Pancreas (tissue), 10 donors: ENCODE measurements around the gene MPC1. TPM values are rescaled to one million over a fixed set of nuclear protein-coding genes. Genes with fewer than 3 reads are reported as not detected.

Source experiments
- ATAC-seq, 4 donors: fragments of 200-7000 bp; cut with Tn5 transposase; one replicate each; pipeline versions ENCODE4 v1.8.0 to v1.9.1; 2020; ENCODE audit warnings: mild to moderate bottlenecking in 4 of 4, moderate library complexity in 4 of 4
- DNase-seq, 6 donors: peaks; one replicate each; pipeline ENCODE4 v3.0.0-alpha.2; 2020
- FAIRE-seq: peaks from 2 replicates; lab custom pipeline; 2012; peaks lifted over from hg19 to GRCh38; lab: Jason Lieb, UNC
- H3K27ac ChIP-seq, 4 donors: fragments of 200-600 bp; sonication (generic); 1 replicate in 3 of 4; 2 replicates in 1 of 4; pipeline versions ENCODE4 v1.5.0 to v1.8.0; 2020
- H3K27me3 ChIP-seq, 4 donors: fragments of 200-600 bp; one replicate each; pipeline ENCODE4 v1.8.0; 2021
- H3K36me3 ChIP-seq, 3 donors: fragments of 200-600 bp; sonication (generic) in 1 of 3; one replicate each; pipeline versions ENCODE4 v1.5.0 to v1.8.0; 2020 to 2021
- H3K4me1 ChIP-seq, 3 donors: fragments of 200-600 bp; one replicate each; pipeline ENCODE4 v1.8.0; 2021
- H3K4me3 ChIP-seq, 4 donors: fragments of 200-600 bp; sonication (generic) in 2 of 4; one replicate each; pipeline versions ENCODE4 v1.5.0 to v1.8.0; 2020 to 2021
- H3K9me3 ChIP-seq, 4 donors: fragments of 200-600 bp; one replicate each; pipeline ENCODE4 v1.8.0; 2021
- WGBS, 2 donors: extraction: QIAGEN DNeasy Blood & Tissue Kit; methylation state at CpG; one replicate each; pipeline ENCODE4 v1.1.7; 2013; 5-methylcytosine and 5-hydroxymethylcytosine counted together
- intact Hi-C, 3 donors: fragments of 100-400 bp; cut with DNase I; formaldehyde crosslinking; loops; one replicate each; pipeline versions ENCODE4 v1.11.1 to v1.14.2; 2022
- polyA plus RNA-seq, 2 donors: library from polyadenylated mRNA; stranded (reverse); fragments of 200-250 nt; gene quantifications; one replicate each; pipeline ENCODE4 v1.2.3, GENCODE V29; 2013
- total RNA-seq, 6 donors: library from RNA; stranded (reverse); fragmentation: NEBNext Ultra II Directional in 4 of 6; extraction: Animal tissue kit (Norgen Biotek cat#: 25700) in 4 of 6; gene quantifications; one replicate each; pipeline versions ENCODE4 v1.2.1 to v1.2.4, GENCODE V29; 2021 to 2023
- TF ChIP-seq, protein P1 (sequence below), 4 donors: fragments of 200-600 bp; sonication (generic) in 3 of 4; IDR thresholded peaks; one replicate each; pipeline versions ENCODE4 v1.5.0 to v1.8.0; 2021; ENCODE audit warnings: antibody characterized with exemption in 4 of 4
- donor health status: healthy with polysubstance abuse.
- donor health status: DM: no; HTN: no; CAD: no; lungs with moderate emphysema.
- donor health status: DM: no; HTN: no; CAD: no.
- donor health status: control.
- donor health status: control.
- donor health status: Bipolar disorder and iron deficiency.
- donor health status: DM: yes; HTN: yes; CAD: no.
- donor health status: DM: no; HTN: no; CAD: no.
- donor health status: DM: no; HTN: no; CAD: no.
- donor health status: DM: yes; HTN: yes; CAD: no.

The MPC1 gene
- total and polyA plus RNA-seq, 8 donors: 17.0 to 56.3 (median 26.8) TPM

DNA sequence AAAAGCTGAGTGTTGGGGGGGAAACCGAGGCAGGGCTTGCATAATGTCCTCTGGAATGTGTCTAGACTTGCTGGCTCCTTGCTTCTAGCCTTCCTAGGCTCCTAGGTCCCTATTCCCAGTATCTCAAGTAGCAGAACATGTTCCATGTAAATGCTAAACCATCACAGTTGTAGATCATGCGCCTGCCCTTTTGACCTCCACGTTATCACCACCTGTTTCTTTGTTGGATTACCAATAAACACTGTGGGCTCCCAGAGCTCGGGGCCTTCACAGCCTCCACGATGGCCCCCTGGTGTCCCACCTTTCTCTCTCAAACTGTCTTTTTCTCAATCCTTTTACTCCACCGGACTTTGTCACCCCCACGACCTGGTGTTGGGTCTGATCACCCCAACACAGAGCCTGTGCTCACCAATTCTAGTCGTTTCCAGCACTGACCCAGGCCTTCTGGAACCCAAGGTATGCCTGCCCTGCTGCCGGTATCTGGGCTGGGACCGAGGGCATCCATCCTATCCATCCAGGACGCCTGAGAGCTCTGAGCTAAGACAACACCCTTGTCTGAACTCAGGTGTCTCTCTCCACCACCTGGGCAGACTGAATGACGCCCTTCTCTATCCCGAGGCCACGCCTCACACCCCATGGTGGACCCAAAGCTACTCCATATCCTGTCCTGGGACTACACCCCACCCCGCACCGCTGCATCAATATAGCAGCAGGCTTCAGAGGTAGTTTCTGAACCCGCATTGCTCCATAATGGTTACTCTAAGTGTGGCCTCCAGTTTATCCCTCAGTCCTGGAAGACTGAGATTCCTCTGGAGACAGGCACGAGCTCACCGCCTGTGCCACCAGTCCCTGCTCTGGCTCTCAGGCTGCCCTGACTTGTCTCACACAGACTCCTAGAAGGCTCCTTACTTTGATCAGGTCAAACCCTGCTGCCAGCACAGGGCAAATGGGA lies 65.2 kb downstream of the MPC1 start:
- TF ChIP-seq, protein P1, sequence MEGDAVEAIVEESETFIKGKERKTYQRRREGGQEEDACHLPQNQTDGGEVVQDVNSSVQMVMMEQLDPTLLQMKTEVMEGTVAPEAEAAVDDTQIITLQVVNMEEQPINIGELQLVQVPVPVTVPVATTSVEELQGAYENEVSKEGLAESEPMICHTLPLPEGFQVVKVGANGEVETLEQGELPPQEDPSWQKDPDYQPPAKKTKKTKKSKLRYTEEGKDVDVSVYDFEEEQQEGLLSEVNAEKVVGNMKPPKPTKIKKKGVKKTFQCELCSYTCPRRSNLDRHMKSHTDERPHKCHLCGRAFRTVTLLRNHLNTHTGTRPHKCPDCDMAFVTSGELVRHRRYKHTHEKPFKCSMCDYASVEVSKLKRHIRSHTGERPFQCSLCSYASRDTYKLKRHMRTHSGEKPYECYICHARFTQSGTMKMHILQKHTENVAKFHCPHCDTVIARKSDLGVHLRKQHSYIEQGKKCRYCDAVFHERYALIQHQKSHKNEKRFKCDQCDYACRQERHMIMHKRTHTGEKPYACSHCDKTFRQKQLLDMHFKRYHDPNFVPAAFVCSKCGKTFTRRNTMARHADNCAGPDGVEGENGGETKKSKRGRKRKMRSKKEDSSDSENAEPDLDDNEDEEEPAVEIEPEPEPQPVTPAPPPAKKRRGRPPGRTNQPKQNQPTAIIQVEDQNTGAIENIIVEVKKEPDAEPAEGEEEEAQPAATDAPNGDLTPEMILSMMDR (IDR thresholded peaks at IDR 0.05): no peak
- Histone ChIP-seq H3K4me3 (no peak overlapping the region), H3K27ac (no peak overlapping the region), H3K9me3 (no peaks in the 10 kb centered on the region), H3K36me3 (peaks cover 0 to 4% (median 0%) of the 10 kb centered on the region in 3 donors), H3K4me1 (no peaks in the 10 kb centered on the region), H3K27me3 (no peaks in the 10 kb centered on the region)
- 84 to 86% methylated on average over 19 of the region's 19 CpGs for WGBS, 2 donors
- DNase-seq: no peak
- FAIRE-seq: no peak
- ATAC-seq: peak in 1 of 4 donors; percentile 15
- intact Hi-C loops: loop anchor here in 1 of 3 donors (5.0 kb wide), 1 partner anchor 80 kb away; no protein-coding TSS in a partner anchor

DNA sequence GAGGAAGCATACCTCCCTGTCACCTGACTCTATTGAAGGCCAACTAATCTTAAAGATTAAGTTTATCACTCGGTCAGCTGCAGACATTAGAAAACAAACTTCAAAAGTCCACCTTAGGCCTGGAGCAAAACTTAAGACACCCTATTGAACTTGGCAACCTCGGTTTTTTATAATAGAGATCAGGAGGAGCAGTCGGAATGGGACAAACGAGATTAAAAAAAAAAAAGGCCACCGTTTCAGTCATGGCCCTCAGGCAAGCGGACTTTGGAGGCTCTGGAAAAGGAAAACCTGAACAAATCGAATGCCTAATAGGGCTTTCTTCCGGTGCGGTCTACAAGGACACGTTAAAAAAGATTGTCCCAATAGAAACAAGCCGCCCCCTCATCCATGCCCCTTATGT lies 67.3 kb downstream of the MPC1 start:
- H3K9me3 ChIP-seq: no peaks in the 10 kb centered on the region
- DNase-seq (no peak), ATAC-seq (no peak), FAIRE-seq (no peak)
- intact Hi-C loops: loop anchor here in 1 of 3 donors (5.0 kb wide), 1 partner anchor 82 kb away; no protein-coding TSS in a partner anchor
- no peaks in the 10 kb centered on the region for H3K27me3 ChIP-seq
- WGBS, 2 donors: 47 to 56% methylated on average over 11 of the region's 11 CpGs
- H3K4me3 ChIP-seq: no peak overlapping the region
- TF ChIP-seq, protein P1 (IDR thresholded peaks at IDR 0.05): no peak
- no peak overlapping the region for H3K27ac ChIP-seq
- no peaks in the 10 kb centered on the region for H3K4me1 ChIP-seq
- no peaks in the 10 kb centered on the region for H3K36me3 ChIP-seq

Other genes starting within 250 kb of the MPC1 start
- gene TBXT, start 215.1 kb downstream of the MPC1 start, total RNA-seq: not detected
- gene TBXT, start 215.1 kb downstream of the MPC1 start, polyA plus RNA-seq: not detected
- under 1 TPM; 0.06 to 0.61 (median 0.38) TPM for gene PRR18, start 74.5 kb downstream of the MPC1 start, total RNA-seq
- under 1 TPM; 0.23 to 0.40 TPM for gene PRR18, start 74.5 kb downstream of the MPC1 start, polyA plus RNA-seq
- gene SFT2D1, start 40.4 kb downstream of the MPC1 start, total RNA-seq: 10 to 100 TPM; 14.5 to 31.8 (median 22.6) TPM
- gene SFT2D1, start 40.4 kb downstream of the MPC1 start, polyA plus RNA-seq: 10 to 100 TPM; 29.5 to 38.9 TPM
- gene RAMACL, start 203.7 kb upstream of the MPC1 start, total RNA-seq: 1 to 10 TPM in 4 of 6 donors, under 1 TPM in 2; 0.72 to 3.1 (median 1.6) TPM
- gene RAMACL, start 203.7 kb upstream of the MPC1 start, polyA plus RNA-seq: under 1 TPM; 0.33 to 0.49 TPM
- 10 to 100 TPM; 17.3 to 95.4 (median 23.6) TPM for gene RPS6KA2, start 244.3 kb upstream of the MPC1 start, total RNA-seq
- 10 to 100 TPM in 1 of 2 donors, 1 to 10 TPM in 1; 7.9 to 11.2 TPM for gene RPS6KA2, start 244.3 kb upstream of the MPC1 start, polyA plus RNA-seq